Body of pancreas (tissue), 4 donors: ENCODE data around the gene MECR.

Source experiments
- CTCF ChIP-seq, 7 experiments: fragments of 450-650 bp in 4 of 7; fragments of 200-600 bp in 3 of 7; sonication (generic) in 3 of 7; IDR thresholded peaks; one replicate each; pipeline ENCODE4 v1.5.1; 2016 to 2019; ENCODE audit warnings: antibody characterized with exemption in 7 of 7
- POLR2A ChIP-seq, 3 donors: fragments of 450-650 bp; IDR thresholded peaks; one replicate each; pipeline ENCODE4 v1.6.1; 2016; ENCODE audit warnings: antibody characterized with exemption in 3 of 3, mild to moderate bottlenecking in 2 of 3

GRCh38 chr1:29186252-29186651 is 44.5 kb downstream of the MECR start:
- TF ChIP-seq CTCF (IDR thresholded peaks at IDR 0.05) (no peak), POLR2A (IDR thresholded peaks at IDR 0.05) (no peak)
